HEK293 (cell line): ENCODE measurements around the gene OPHN1.

Experiments
- KLF1 ChIP-seq: fragments of 450-650 bp; formaldehyde crosslinking; IDR thresholded peaks from 2 replicates; pipeline ENCODE4 v1.5.1; 2016; ENCODE audit warnings: missing biosample characterization, missing genetic modification characterization
- KLF10 ChIP-seq: fragments of 450-650 bp; IDR thresholded peaks from 2 replicates; pipeline ENCODE4 v1.5.1; 2018; ENCODE audit warnings: missing biosample characterization, mild to moderate bottlenecking, missing genetic modification characterization
- KLF16 ChIP-seq: fragments of 450-650 bp; formaldehyde crosslinking; IDR thresholded peaks from 2 replicates; pipeline ENCODE4 v1.5.1; 2017; ENCODE audit warnings: missing biosample characterization, missing genetic modification characterization
- KLF8 ChIP-seq: fragments of 450-650 bp; formaldehyde crosslinking; IDR thresholded peaks from 2 replicates; pipeline ENCODE4 v1.5.1; 2016; ENCODE audit warnings: missing biosample characterization, missing genetic modification characterization
- MEIS1 ChIP-seq: sonication (generic); formaldehyde crosslinking; IDR thresholded peaks from 2 replicates; pipeline ENCODE4 v1.8.1; 2022; ENCODE audit warnings: missing genetic modification reagents, mild to moderate bottlenecking, borderline replicate concordance
- SCRT2 ChIP-seq: fragments of 450-650 bp; formaldehyde crosslinking; IDR thresholded peaks from 2 replicates; pipeline ENCODE4 v1.5.1; 2016; ENCODE audit warnings: missing biosample characterization, missing genetic modification characterization
- SP3 ChIP-seq: fragments of 450-650 bp; formaldehyde crosslinking; IDR thresholded peaks from 2 replicates; pipeline ENCODE4 v1.5.1; 2016; ENCODE audit warnings: missing biosample characterization, missing genetic modification characterization
- YY1 ChIP-seq: fragments of 450-650 bp; formaldehyde crosslinking; IDR thresholded peaks from 2 replicates; pipeline ENCODE4 v1.5.1; 2018; ENCODE audit warnings: missing biosample characterization, missing genetic modification characterization
- ZBTB17 ChIP-seq: fragments of 450-650 bp; formaldehyde crosslinking; IDR thresholded peaks from 2 replicates; pipeline ENCODE4 v1.5.1; 2016; ENCODE audit warnings: missing biosample characterization, missing genetic modification characterization
- ZBTB20 ChIP-seq: fragments of 450-650 bp; formaldehyde crosslinking; IDR thresholded peaks from 2 replicates; pipeline ENCODE4 v1.5.1; 2016; ENCODE audit warnings: missing biosample characterization, missing genetic modification characterization
- ZBTB21 ChIP-seq: fragments of 450-650 bp; formaldehyde crosslinking; IDR thresholded peaks from 2 replicates; pipeline ENCODE4 v1.5.1; 2017; ENCODE audit warnings: missing biosample characterization, missing genetic modification characterization
- ZFP69B ChIP-seq: fragments of 450-650 bp; formaldehyde crosslinking; IDR thresholded peaks from 2 replicates; pipeline ENCODE4 v1.5.1; 2016; ENCODE audit warnings: missing biosample characterization, missing genetic modification characterization
- ZIC2 ChIP-seq: fragments of 450-650 bp; formaldehyde crosslinking; IDR thresholded peaks from 2 replicates; pipeline ENCODE4 v1.5.1; 2016; ENCODE audit warnings: missing biosample characterization, missing genetic modification characterization
- ZNF175 ChIP-seq: fragments of 450-650 bp; formaldehyde crosslinking; IDR thresholded peaks from 2 replicates; pipeline ENCODE4 v1.5.1; 2016; ENCODE audit warnings: missing biosample characterization, missing genetic modification characterization
- ZNF184 ChIP-seq: fragments of 450-650 bp; IDR thresholded peaks from 2 replicates; pipeline ENCODE4 v1.5.1; 2018; ENCODE audit warnings: missing biosample characterization, mild to moderate bottlenecking, missing genetic modification characterization
- ZNF24 ChIP-seq: fragments of 450-650 bp; formaldehyde crosslinking; IDR thresholded peaks from 2 replicates; pipeline ENCODE4 v1.5.1; 2016; ENCODE audit warnings: missing biosample characterization, missing genetic modification characterization
- ZNF324 ChIP-seq: fragments of 450-650 bp; formaldehyde crosslinking; IDR thresholded peaks from 2 replicates; pipeline ENCODE4 v1.5.1; 2016; ENCODE audit warnings: missing biosample characterization, missing genetic modification characterization
- ZNF335 ChIP-seq: fragments of 450-650 bp; formaldehyde crosslinking; conservative IDR thresholded peaks from 2 replicates; pipeline ENCODE4 v1.5.1; 2016; ENCODE audit warnings: missing biosample characterization, missing genetic modification characterization
- ZNF549 ChIP-seq: fragments of 450-650 bp; IDR thresholded peaks from 2 replicates; pipeline ENCODE4 v1.5.1; 2018; ENCODE audit warnings: missing biosample characterization, missing genetic modification characterization, mild to moderate bottlenecking, inconsistent platforms, moderate library complexity
- ZNF624 ChIP-seq: fragments of 450-650 bp; formaldehyde crosslinking; IDR thresholded peaks from 2 replicates; pipeline ENCODE4 v1.5.1; 2017; ENCODE audit warnings: missing biosample characterization, missing genetic modification characterization
- ZNF658 ChIP-seq: fragments of 450-650 bp; formaldehyde crosslinking; IDR thresholded peaks from 2 replicates; pipeline ENCODE4; 2016; ENCODE audit warnings: missing biosample characterization, missing genetic modification characterization
- ZNF660 ChIP-seq: fragments of 450-650 bp; IDR thresholded peaks from 2 replicates; pipeline ENCODE4 v1.5.1; 2018; ENCODE audit warnings: missing biosample characterization, mild to moderate bottlenecking, missing genetic modification characterization
- ZNF670 ChIP-seq: fragments of 450-650 bp; formaldehyde crosslinking; IDR thresholded peaks from 2 replicates; pipeline ENCODE4 v1.5.1; 2016; ENCODE audit warnings: missing biosample characterization, missing genetic modification characterization, low read depth
- ZNF747 ChIP-seq: fragments of 450-650 bp; formaldehyde crosslinking; IDR thresholded peaks from 2 replicates; pipeline ENCODE4 v1.5.1; 2016; ENCODE audit warnings: missing biosample characterization, missing genetic modification characterization
- ZNF76 ChIP-seq: fragments of 450-650 bp; formaldehyde crosslinking; IDR thresholded peaks from 2 replicates; pipeline ENCODE4; 2016; ENCODE audit warnings: low read depth, missing biosample characterization, missing genetic modification characterization, borderline replicate concordance
- ZNF776 ChIP-seq: fragments of 450-650 bp; formaldehyde crosslinking; IDR thresholded peaks from 2 replicates; pipeline ENCODE4 v1.5.0; 2017; ENCODE audit warnings: missing biosample characterization, missing genetic modification characterization, borderline replicate concordance
- ZSCAN30 ChIP-seq: fragments of 450-650 bp; IDR thresholded peaks from 2 replicates; pipeline ENCODE4 v1.5.1; 2018; ENCODE audit warnings: missing biosample characterization, mild to moderate bottlenecking, missing genetic modification characterization, moderate library complexity
- TF ChIP-seq, protein P1 (sequence below): fragments of 450-650 bp; formaldehyde crosslinking; IDR thresholded peaks from 2 replicates; pipeline ENCODE4 v1.5.1; 2016; ENCODE audit warnings: missing biosample characterization, missing genetic modification characterization
- TF ChIP-seq, protein P2 (sequence below): fragments of 450-650 bp; formaldehyde crosslinking; IDR thresholded peaks from 2 replicates; pipeline ENCODE4 v1.5.1; 2017; ENCODE audit warnings: missing biosample characterization, mild to moderate bottlenecking, missing genetic modification characterization, moderate library complexity
- TF ChIP-seq, protein P3 (sequence below): fragments of 450-650 bp; formaldehyde crosslinking; IDR thresholded peaks from 2 replicates; pipeline ENCODE4 v1.5.1; 2016; ENCODE audit warnings: missing biosample characterization, missing genetic modification characterization
- TF ChIP-seq, protein P4 (sequence below): IDR thresholded peaks from 2 replicates; pipeline ENCODE4 v1.6.1; 2011; ENCODE audit warnings: mild to moderate bottlenecking, low read depth, low read length, borderline replicate concordance

OPHN1 gene

DNA sequence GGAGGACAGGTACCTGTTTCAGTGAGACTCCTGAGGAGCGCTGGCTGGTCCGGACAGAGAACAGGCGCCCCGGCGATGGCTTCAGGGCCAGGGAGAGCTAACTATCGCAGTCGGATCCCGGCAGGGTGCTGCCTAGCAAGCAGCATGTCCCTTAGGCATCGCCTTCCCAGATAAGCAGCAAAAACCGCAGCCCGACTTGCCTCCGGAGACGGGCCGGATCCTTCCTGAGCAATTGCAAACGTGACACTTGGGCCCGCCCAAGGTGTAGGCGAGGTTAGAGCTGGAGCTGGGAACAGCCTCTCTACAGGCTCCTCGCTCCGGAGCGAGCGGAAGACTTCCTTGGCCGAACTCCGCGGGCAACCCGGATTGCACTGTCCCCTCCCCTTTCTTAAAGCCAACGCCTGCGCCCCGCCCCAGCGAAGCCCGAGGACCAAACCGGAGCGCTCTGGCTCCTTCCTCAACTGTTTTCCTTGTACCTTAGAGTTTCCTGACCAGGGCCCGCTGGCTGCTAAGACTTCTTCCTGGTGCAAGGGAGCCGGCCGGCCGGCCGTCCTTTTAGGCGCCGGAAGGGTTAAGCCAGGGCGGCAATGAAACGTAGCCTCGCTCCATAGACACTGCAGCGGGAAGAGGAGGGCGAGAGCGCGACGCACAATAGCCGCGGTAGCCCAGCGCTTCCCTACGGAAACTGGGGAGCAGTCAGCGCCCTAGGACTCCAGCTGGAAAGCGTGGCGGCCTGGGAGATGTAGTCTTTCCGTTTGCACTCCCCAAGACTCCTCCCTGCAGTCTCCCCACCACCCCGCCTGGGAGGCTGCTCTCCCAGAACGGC is at the start of gene OPHN1 (continued):
- TF ChIP-seq SP3 (tag by site-specific recombination): peak; percentile 62
- TF ChIP-seq ZNF624: no peak
- peak; percentile 89 for TF ChIP-seq ZNF76 (tag by site-specific recombination)
- 0 out of 2 replicates have a peak, but pooled peaks have one; percentile 47 for TF ChIP-seq YY1 (tag by site-specific recombination)
- TF ChIP-seq ZNF335 (tag by site-specific recombination): peak; percentile 88
- TF ChIP-seq ZNF24: 0 out of 2 replicates have a peak, but pooled peaks have one; percentile 39
- TF ChIP-seq ZIC2 (tag by site-specific recombination): peak; percentile 69
- 0 out of 2 replicates have a peak, but pooled peaks have one; percentile 15 for TF ChIP-seq SCRT2 (tag by site-specific recombination)
- no peak for TF ChIP-seq ZNF324 (tag by site-specific recombination)
- no peak for TF ChIP-seq ZNF747
- TF ChIP-seq ZBTB21 (tag by site-specific recombination): no peak
- TF ChIP-seq ZBTB17: peak; percentile 74
- TF ChIP-seq ZNF549: no peak
- no peak for TF ChIP-seq ZNF658 (tag by site-specific recombination)
- no peak for TF ChIP-seq MEIS1 (CRISPR knock-in tag)
- peak; percentile 40; the same call in 1 of the 2 replicates for TF ChIP-seq ZFP69B (tag by site-specific recombination)
- TF ChIP-seq ZNF670 (tag by site-specific recombination): no peak
- TF ChIP-seq KLF16 (tag by site-specific recombination): 0 out of 2 replicates have a peak, but pooled peaks have one; percentile 26
- peak; percentile 21; the same call in 1 of the 2 replicates for TF ChIP-seq ZSCAN30 (tag by site-specific recombination)
- peak; percentile 36; the same call in 1 of the 2 replicates for TF ChIP-seq KLF1
- peak; percentile 27; the same call in 1 of the 2 replicates for TF ChIP-seq ZNF660
- TF ChIP-seq, protein P1, sequence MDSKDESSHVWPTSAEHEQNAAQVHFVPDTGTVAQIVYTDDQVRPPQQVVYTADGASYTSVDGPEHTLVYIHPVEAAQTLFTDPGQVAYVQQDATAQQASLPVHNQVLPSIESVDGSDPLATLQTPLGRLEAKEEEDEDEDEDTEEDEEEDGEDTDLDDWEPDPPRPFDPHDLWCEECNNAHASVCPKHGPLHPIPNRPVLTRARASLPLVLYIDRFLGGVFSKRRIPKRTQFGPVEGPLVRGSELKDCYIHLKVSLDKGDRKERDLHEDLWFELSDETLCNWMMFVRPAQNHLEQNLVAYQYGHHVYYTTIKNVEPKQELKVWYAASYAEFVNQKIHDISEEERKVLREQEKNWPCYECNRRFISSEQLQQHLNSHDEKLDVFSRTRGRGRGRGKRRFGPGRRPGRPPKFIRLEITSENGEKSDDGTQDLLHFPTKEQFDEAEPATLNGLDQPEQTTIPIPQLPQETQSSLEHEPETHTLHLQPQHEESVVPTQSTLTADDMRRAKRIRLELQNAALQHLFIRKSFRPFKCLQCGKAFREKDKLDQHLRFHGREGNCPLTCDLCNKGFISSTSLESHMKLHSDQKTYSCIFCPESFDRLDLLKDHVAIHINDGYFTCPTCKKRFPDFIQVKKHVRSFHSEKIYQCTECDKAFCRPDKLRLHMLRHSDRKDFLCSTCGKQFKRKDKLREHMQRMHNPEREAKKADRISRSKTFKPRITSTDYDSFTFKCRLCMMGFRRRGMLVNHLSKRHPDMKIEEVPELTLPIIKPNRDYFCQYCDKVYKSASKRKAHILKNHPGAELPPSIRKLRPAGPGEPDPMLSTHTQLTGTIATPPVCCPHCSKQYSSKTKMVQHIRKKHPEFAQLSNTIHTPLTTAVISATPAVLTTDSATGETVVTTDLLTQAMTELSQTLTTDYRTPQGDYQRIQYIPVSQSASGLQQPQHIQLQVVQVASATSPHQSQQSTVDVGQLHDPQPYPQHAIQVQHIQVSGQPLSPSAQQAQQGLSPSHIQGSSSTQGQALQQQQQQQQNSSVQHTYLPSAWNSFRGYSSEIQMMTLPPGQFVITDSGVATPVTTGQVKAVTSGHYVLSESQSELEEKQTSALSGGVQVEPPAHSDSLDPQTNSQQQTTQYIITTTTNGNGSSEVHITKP (tag by site-specific recombination): peak; percentile 77
- TF ChIP-seq, protein P2, sequence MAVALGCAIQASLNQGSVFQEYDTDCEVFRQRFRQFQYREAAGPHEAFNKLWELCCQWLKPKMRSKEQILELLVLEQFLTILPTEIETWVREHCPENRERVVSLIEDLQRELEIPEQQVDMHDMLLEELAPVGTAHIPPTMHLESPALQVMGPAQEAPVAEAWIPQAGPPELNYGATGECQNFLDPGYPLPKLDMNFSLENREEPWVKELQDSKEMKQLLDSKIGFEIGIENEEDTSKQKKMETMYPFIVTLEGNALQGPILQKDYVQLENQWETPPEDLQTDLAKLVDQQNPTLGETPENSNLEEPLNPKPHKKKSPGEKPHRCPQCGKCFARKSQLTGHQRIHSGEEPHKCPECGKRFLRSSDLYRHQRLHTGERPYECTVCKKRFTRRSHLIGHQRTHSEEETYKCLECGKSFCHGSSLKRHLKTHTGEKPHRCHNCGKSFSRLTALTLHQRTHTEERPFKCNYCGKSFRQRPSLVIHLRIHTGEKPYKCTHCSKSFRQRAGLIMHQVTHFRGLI (tag by site-specific recombination): no peak
- TF ChIP-seq KLF10 (tag by site-specific recombination): peak; percentile 57; the same call in 1 of the 2 replicates
- TF ChIP-seq KLF8 (tag by site-specific recombination): peak; percentile 70; the same call in 1 of the 2 replicates
- TF ChIP-seq ZNF175: no peak
- TF ChIP-seq, protein P3, sequence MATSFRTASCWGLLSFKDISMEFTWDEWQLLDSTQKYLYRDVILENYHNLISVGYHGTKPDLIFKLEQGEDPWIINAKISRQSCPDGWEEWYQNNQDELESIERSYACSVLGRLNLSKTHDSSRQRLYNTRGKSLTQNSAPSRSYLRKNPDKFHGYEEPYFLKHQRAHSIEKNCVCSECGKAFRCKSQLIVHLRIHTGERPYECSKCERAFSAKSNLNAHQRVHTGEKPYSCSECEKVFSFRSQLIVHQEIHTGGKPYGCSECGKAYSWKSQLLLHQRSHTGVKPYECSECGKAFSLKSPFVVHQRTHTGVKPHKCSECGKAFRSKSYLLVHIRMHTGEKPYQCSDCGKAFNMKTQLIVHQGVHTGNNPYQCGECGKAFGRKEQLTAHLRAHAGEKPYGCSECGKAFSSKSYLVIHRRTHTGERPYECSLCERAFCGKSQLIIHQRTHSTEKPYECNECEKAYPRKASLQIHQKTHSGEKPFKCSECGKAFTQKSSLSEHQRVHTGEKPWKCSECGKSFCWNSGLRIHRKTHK (tag by site-specific recombination): no peak
- TF ChIP-seq ZNF776 (tag by site-specific recombination): no peak
- peak; percentile 63 for TF ChIP-seq ZBTB20 (tag by site-specific recombination)
- no peak for TF ChIP-seq ZNF184 (tag by site-specific recombination)
- TF ChIP-seq, protein P4, sequence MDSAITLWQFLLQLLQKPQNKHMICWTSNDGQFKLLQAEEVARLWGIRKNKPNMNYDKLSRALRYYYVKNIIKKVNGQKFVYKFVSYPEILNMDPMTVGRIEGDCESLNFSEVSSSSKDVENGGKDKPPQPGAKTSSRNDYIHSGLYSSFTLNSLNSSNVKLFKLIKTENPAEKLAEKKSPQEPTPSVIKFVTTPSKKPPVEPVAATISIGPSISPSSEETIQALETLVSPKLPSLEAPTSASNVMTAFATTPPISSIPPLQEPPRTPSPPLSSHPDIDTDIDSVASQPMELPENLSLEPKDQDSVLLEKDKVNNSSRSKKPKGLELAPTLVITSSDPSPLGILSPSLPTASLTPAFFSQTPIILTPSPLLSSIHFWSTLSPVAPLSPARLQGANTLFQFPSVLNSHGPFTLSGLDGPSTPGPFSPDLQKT: no peak
